H1 (cell line): ENCODE measurements around the gene IFT172. TPM values are rescaled to one million over a fixed set of nuclear protein-coding genes. Genes with fewer than 3 reads are reported as not detected.

Source experiments
- ASH2L ChIP-seq: fragments of 200-600, 300-600 bp; sonication (generic); IDR thresholded peaks from one replicate; pipeline ENCODE4 v1.7.1; 2017; ENCODE audit warnings: low read length
- ATF3 ChIP-seq: IDR thresholded peaks from 2 replicates; pipeline ENCODE4 v1.6.1; 2011; ENCODE audit warnings: low read depth, mild to moderate bottlenecking, low read length; ENCODE audit not compliant: insufficient read depth
- BACH1 ChIP-seq: IDR thresholded peaks from 2 replicates; pipeline ENCODE4 v1.6.1; 2012; ENCODE audit warnings: low read length, improper control_type of control experiment
- CHD7 ChIP-seq: fragments of 300-600 bp; sonication (generic); IDR thresholded peaks from 2 replicates; pipeline ENCODE4 v1.7.1; 2012; ENCODE audit warnings: low read length, moderate library complexity, mild to moderate bottlenecking, inconsistent platforms; ENCODE audit not compliant: insufficient replicate concordance
- RFX5 ChIP-seq: IDR thresholded peaks from 2 replicates; pipeline ENCODE4 v1.6.1; 2011; ENCODE audit warnings: low read depth, low read length, improper control_type of control experiment, borderline replicate concordance
- RXRA ChIP-seq: IDR thresholded peaks from 2 replicates; pipeline ENCODE4 v1.6.1; 2011; ENCODE audit warnings: low read depth, mild to moderate bottlenecking, low read length, moderate library complexity; ENCODE audit not compliant: insufficient read depth
- SP1 ChIP-seq: IDR thresholded peaks from 2 replicates; pipeline ENCODE4 v1.6.1; 2011; ENCODE audit warnings: low read depth, low read length
- TAF7 ChIP-seq: optimal IDR thresholded peaks from 2 replicates; pipeline ENCODE3; 2011; ENCODE audit warnings: low read depth, mild to moderate bottlenecking, inconsistent platforms, low read length, moderate library complexity, borderline replicate concordance
- TBP ChIP-seq: IDR thresholded peaks from 2 replicates; pipeline ENCODE4 v1.6.1; 2011; ENCODE audit warnings: low read depth, low read length, improper control_type of control experiment
- TEAD4 ChIP-seq: IDR thresholded peaks from 2 replicates; pipeline ENCODE4 v1.6.1; 2012; ENCODE audit warnings: low read depth, low read length, inconsistent platforms, mixed read lengths
- polyA plus RNA-seq, 7 experiments: library from polyadenylated mRNA; depleted of rRNA in 3 of 7; stranded (reverse) in 5 of 7; unstranded in 2 of 7; fragments of >200 nt in 5 of 7; fragments of 200-250 nt in 2 of 7; gene quantifications; 1 replicate in 5 of 7; 2 replicates in 1 of 7; 4 replicates in 1 of 7; pipeline versions ENCODE4 v1.2.1 to v1.2.3, GENCODE V29; 2011 to 2013; ENCODE audit warnings: missing spikeins in 2 of 7, mixed read lengths in 2 of 7
- total RNA-seq: library from RNA; stranded (reverse); fragmentation: NEBNext Ultra II Directional; extraction: Animal tissue kit (Norgen Biotek cat#: 25700); gene quantifications from 2 replicates; pipeline ENCODE4 v1.2.1, GENCODE V29; 2021

Gene IFT172
- total and polyA plus RNA-seq, 2 of the 8 experiments (the other 6 are each of a cell fraction or from before 2014, with no cell fraction given): 13.5 to 14.0 TPM

GRCh38 chr2:27489498-27490397, at the start of gene IFT172 (continued):
- TF ChIP-seq RFX5 (no peak), RXRA (no peak), TBP (peak; percentile 73), TEAD4 (no peak), SP1 (no peak; the same call in 1 of the 2 replicates), ASH2L (peak; percentile 51), ATF3 (peak; percentile 83), TAF7 (no peak), BACH1 (no peak), CHD7 (no peak)
